ENCODE measurements around the gene GAPT. TPM values are rescaled to one million over a fixed set of nuclear protein-coding genes. Genes with fewer than 3 reads are reported as not detected.

Gene GAPT
- total RNA-seq, 1 donor from 2014 or later, result 39.8 TPM

- no peak overlapping the region for H3K27ac Mint-ChIP-seq
- POLR2A ChIA-PET, result no interaction called here
- intact Hi-C loops (cut with micrococcal nuclease), result no loop called here
- TF ChIP-seq CTCF (IDR thresholded peaks at IDR 0.05), result no peak
- peaks cover 26% of the 10 kb centered on the region for H3K4me1 Mint-ChIP-seq
- ATAC-seq (ENCODE audit: low read depth) (no peak), DNase-seq (no peak)
- CTCF ChIA-PET, result interaction anchor here (2.3 to 9.5 kb wide), 2 partner anchors 15 to 375 kb away, joined by 6 to 260 read pairs; no protein-coding TSS in a partner anchor
- no peaks in the 10 kb centered on the region for H3K27me3 Mint-ChIP-seq
- H3K36me3 Mint-ChIP-seq (ENCODE audit: low read depth), result peaks cover 2% of the 10 kb centered on the region
- peaks cover 7% of the 10 kb centered on the region for H3K9me3 Mint-ChIP-seq
- no peak overlapping the region for H3K4me3 Mint-ChIP-seq
Measured at GRCh38 chr5:58475404-58475803, 15.8 kb upstream of the GAPT start.

- ChIA-PET POLR2A (no interaction called here), CTCF (interaction anchor here (0.5 to 9.5 kb wide), 22 partner anchors 9 to 1013 kb away, joined by 3 to 260 read pairs (median 6); partner anchors contain the start of genes PLK2 and RAB3C)
- peak; percentile 23 for TF ChIP-seq CTCF (IDR thresholded peaks at IDR 0.05)
- peak; percentile 28 for ATAC-seq (ENCODE audit: low read depth)
- Mint-ChIP-seq H3K27ac (no peak overlapping the region), H3K27me3 (no peaks in the 10 kb centered on the region), H3K4me3 (peak overlapping the region; percentile 4), H3K9me3 (peaks cover 7% of the 10 kb centered on the region), H3K4me1 (peaks cover 22% of the 10 kb centered on the region), H3K36me3 (ENCODE audit: low read depth) (peaks cover 2% of the 10 kb centered on the region)
- intact Hi-C loops (cut with micrococcal nuclease), result loop anchor here (1.0 kb wide), 2 partner anchors 335 to 372 kb away; no protein-coding TSS in a partner anchor
- DNase-seq, result no peak
Measured at GRCh38 chr5:58477760-58478376, 13.4 kb upstream of the GAPT start.

GRCh38 chr5:58481066-58481676, 10.1 kb upstream of the GAPT start:
- ATAC-seq (ENCODE audit: low read depth), result no peak
- Mint-ChIP-seq H3K27ac (no peak overlapping the region), H3K36me3 (ENCODE audit: low read depth) (no peaks in the 10 kb centered on the region), H3K27me3 (no peaks in the 10 kb centered on the region), H3K4me1 (peaks cover 25% of the 10 kb centered on the region), H3K9me3 (peaks cover 2% of the 10 kb centered on the region), H3K4me3 (no peak overlapping the region)
- no peak for DNase-seq
- intact Hi-C loops (cut with micrococcal nuclease), result no loop called here
- TF ChIP-seq CTCF (IDR thresholded peaks at IDR 0.05), result no peak
- ChIA-PET CTCF (interaction anchor here (9.5 kb wide), 1 partner anchor 369 kb away, joined by 260 read pairs; no protein-coding TSS in a partner anchor), POLR2A (no interaction called here)

GRCh38 chr5:58481828-58482227, 9.4 kb upstream of the GAPT start:
- Mint-ChIP-seq H3K4me1 (peaks cover 23% of the 10 kb centered on the region), H3K9me3 (peaks cover 3% of the 10 kb centered on the region), H3K36me3 (ENCODE audit: low read depth) (no peaks in the 10 kb centered on the region), H3K27me3 (no peaks in the 10 kb centered on the region), H3K27ac (no peak overlapping the region), H3K4me3 (no peak overlapping the region)
- DNase-seq, result no peak
- TF ChIP-seq CTCF (IDR thresholded peaks at IDR 0.05), result no peak
- intact Hi-C loops (cut with micrococcal nuclease), result no loop called here
- ChIA-PET POLR2A (no interaction called here), CTCF (no interaction called here)
- no peak for ATAC-seq (ENCODE audit: low read depth)

- Mint-ChIP-seq H3K9me3 (peaks cover 3% of the 10 kb centered on the region), H3K4me1 (peaks cover 17% of the 10 kb centered on the region), H3K36me3 (ENCODE audit: low read depth) (no peaks in the 10 kb centered on the region), H3K4me3 (no peak overlapping the region), H3K27ac (no peak overlapping the region), H3K27me3 (no peaks in the 10 kb centered on the region)
- DNase-seq (no peak), ATAC-seq (ENCODE audit: low read depth) (no peak)
- ChIA-PET POLR2A (no interaction called here), CTCF (no interaction called here)
- intact Hi-C loops (cut with micrococcal nuclease), result no loop called here
- no peak for TF ChIP-seq CTCF (IDR thresholded peaks at IDR 0.05)
Measured at GRCh38 chr5:58482536-58482935, 8.7 kb upstream of the GAPT start.

All from activated B cell treated with CpG ODN at 0.5 μM for 24 hours (primary cell).